PC-3 (cell line): ENCODE data around the gene EAPP.
"Not testable (repeated sequence)": the region's sequence is repeated elsewhere in the genome, so short reads cannot be mapped to it uniquely, and the experiment has no call there.

ENCODE experiments used
- CTCF ChIP-seq: fragments of 300-600 bp; sonication (generic); conservative IDR thresholded peaks from 2 replicates; pipeline ENCODE4 v1.5.1; 2017; ENCODE audit warnings: antibody characterized with exemption, low read depth, mild to moderate bottlenecking, low read length
- EZH2 ChIP-seq: fragments of 300-600 bp; sonication (generic); IDR thresholded peaks from one replicate; pipeline ENCODE4 v1.6.1; 2017; ENCODE audit warnings: antibody characterized with exemption, mild to moderate bottlenecking, low read length; ENCODE audit not compliant: unreplicated experiment
- EZH2phosphoT487 ChIP-seq: fragments of 300-600 bp; sonication (generic); IDR thresholded peaks from 2 replicates; pipeline ENCODE4 v1.6.1; 2018; ENCODE audit warnings: mild to moderate bottlenecking, antibody characterized with exemption, low read length, borderline replicate concordance

GRCh38 chr14:34540181-34541059 is 919 bp upstream of the EAPP start:
- TF ChIP-seq EZH2phosphoT487, EZH2, CTCF: not testable (repeated sequence)
